Fibroblast of lung (primary cell): ENCODE measurements around the gene ADAMTS10. TPM values are rescaled to one million over a fixed set of nuclear protein-coding genes. Genes with fewer than 3 reads are reported as not detected.
"Not testable (repeated sequence)": the region's sequence is repeated elsewhere in the genome, so short reads cannot be mapped to it uniquely, and the experiment has no call there.

ENCODE experiments used
- DNase-seq, 2 donors: peaks; one replicate each; pipeline versions ENCODE4 v3.0.0 to v3.0.0-alpha.2; 2010; ENCODE audit warnings: low read depth in 2 of 2
- H2AFZ ChIP-seq: 2 replicates; pipeline ENCODE4 v1.5.1; 2012; ENCODE audit warnings: low read length, control low read depth, inconsistent platforms
- H3K27ac ChIP-seq: 2 replicates; pipeline ENCODE4 v1.5.1; 2011; ENCODE audit warnings: low read length, control low read depth; ENCODE audit not compliant: insufficient read depth
- H3K27me3 ChIP-seq: 2 replicates; pipeline ENCODE4 v1.5.1; 2011; ENCODE audit warnings: mild to moderate bottlenecking, low read length; ENCODE audit not compliant: control insufficient read depth, insufficient read depth
- H3K36me3 ChIP-seq: 2 replicates; pipeline ENCODE4 v1.5.1; 2011; ENCODE audit warnings: low read length; ENCODE audit not compliant: control insufficient read depth, insufficient read depth
- H3K4me1 ChIP-seq: 2 replicates; pipeline ENCODE4 v1.5.1; 2011; ENCODE audit warnings: low read length; ENCODE audit not compliant: control insufficient read depth, insufficient read depth; ENCODE audit errors: extremely low read depth
- H3K4me2 ChIP-seq: 2 replicates; pipeline ENCODE4 v1.5.1; 2011; ENCODE audit warnings: low read length, control low read depth; ENCODE audit not compliant: insufficient read depth; ENCODE audit errors: extremely low read depth
- H3K4me3 ChIP-seq, 4 experiments: fragments of 200-600 bp in 1 of 4; sonication (generic) in 1 of 4; replicated peaks in 1 of 4; 2 replicates each; pipeline ENCODE4 v1.5.1; 2011 to 2016; ENCODE audit warnings: low read length in 4 of 4, low read depth in 3 of 4, mild to moderate bottlenecking in 3 of 4, control low read depth in 2 of 4, inconsistent platforms in 1 of 4, mixed read lengths in 1 of 4; ENCODE audit not compliant: insufficient read depth in 1 of 4; ENCODE audit errors: control extremely low read depth in 1 of 4
- H3K79me2 ChIP-seq: 2 replicates; pipeline ENCODE4 v1.5.1; 2012; ENCODE audit warnings: mild to moderate bottlenecking, low read length, inconsistent platforms; ENCODE audit not compliant: control insufficient read depth, insufficient read depth
- H3K9ac ChIP-seq: 2 replicates; pipeline ENCODE4 v1.5.1; 2011; ENCODE audit warnings: mild to moderate bottlenecking, low read length, control low read depth; ENCODE audit not compliant: insufficient read depth
- H3K9me3 ChIP-seq: 2 replicates; pipeline ENCODE4 v1.5.1; 2012; ENCODE audit warnings: low read depth, low read length; ENCODE audit not compliant: control insufficient read depth, insufficient read depth
- H4K20me1 ChIP-seq: 2 replicates; pipeline ENCODE4 v1.5.1; 2011; ENCODE audit warnings: low read length; ENCODE audit not compliant: control insufficient read depth, insufficient read depth; ENCODE audit errors: extremely low read depth
- EZH2 ChIP-seq: IDR thresholded peaks from 2 replicates; pipeline ENCODE4 v1.5.1; 2012; ENCODE audit warnings: low read length, control low read depth, mild to moderate bottlenecking; ENCODE audit errors: missing control alignments
- polyA plus RNA-seq, 2 donors: library from polyadenylated mRNA; depleted of rRNA in 1 of 2; stranded (reverse) in 1 of 2; unstranded in 1 of 2; fragments of >200 nt; gene quantifications; 2 replicates each; pipeline ENCODE4 v1.2.1, GENCODE V29; 2011 to 2012; ENCODE audit warnings: missing spikeins in 1 of 2
- total RNA-seq: library from RNA; depleted of rRNA; stranded (reverse); fragments of >200 nt; gene quantifications from 2 replicates; pipeline ENCODE4 v1.2.1, GENCODE V29; 2014
- TF ChIP-seq, protein P1 (sequence below), 2 donors: IDR thresholded peaks in 1 of 2; conservative IDR thresholded peaks in 1 of 2; 1 replicate in 1 of 2; 2 replicates in 1 of 2; pipeline ENCODE4 v1.5.1; 2011 to 2012; ENCODE audit warnings: low read length in 2 of 2, control low read depth in 1 of 2, inconsistent platforms in 1 of 2, low read depth in 1 of 2, mild to moderate bottlenecking in 1 of 2

ADAMTS10 gene
- total and polyA plus RNA-seq, 2 donors (not counting 1 experiment from before 2014, with no cell fraction given), result 2.0 to 11.2 TPM

GRCh38 chr19:8575467-8575997, 35.0 kb downstream of the ADAMTS10 start:
- H3K9me3 ChIP-seq, result no peaks in the 10 kb centered on the region
- no peaks in the 10 kb centered on the region for H3K79me2 ChIP-seq
- TF ChIP-seq, protein P1, sequence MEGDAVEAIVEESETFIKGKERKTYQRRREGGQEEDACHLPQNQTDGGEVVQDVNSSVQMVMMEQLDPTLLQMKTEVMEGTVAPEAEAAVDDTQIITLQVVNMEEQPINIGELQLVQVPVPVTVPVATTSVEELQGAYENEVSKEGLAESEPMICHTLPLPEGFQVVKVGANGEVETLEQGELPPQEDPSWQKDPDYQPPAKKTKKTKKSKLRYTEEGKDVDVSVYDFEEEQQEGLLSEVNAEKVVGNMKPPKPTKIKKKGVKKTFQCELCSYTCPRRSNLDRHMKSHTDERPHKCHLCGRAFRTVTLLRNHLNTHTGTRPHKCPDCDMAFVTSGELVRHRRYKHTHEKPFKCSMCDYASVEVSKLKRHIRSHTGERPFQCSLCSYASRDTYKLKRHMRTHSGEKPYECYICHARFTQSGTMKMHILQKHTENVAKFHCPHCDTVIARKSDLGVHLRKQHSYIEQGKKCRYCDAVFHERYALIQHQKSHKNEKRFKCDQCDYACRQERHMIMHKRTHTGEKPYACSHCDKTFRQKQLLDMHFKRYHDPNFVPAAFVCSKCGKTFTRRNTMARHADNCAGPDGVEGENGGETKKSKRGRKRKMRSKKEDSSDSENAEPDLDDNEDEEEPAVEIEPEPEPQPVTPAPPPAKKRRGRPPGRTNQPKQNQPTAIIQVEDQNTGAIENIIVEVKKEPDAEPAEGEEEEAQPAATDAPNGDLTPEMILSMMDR (conservative IDR thresholded peaks at IDR 0.05 in 1 of 2, IDR thresholded peaks at IDR 0.05 in 1 of 2; ENCODE audit: low read depth in 1 of 2, low read length in 2 of 2), result no peak
- TF ChIP-seq EZH2, result no peak
- H3K4me1 ChIP-seq, result no peaks in the 10 kb centered on the region
- no peak overlapping the region for H3K4me3 ChIP-seq
- no peaks in the 10 kb centered on the region for H3K36me3 ChIP-seq
- peaks cover 3% of the 10 kb centered on the region for H3K27me3 ChIP-seq
- H3K27ac ChIP-seq, result no peak overlapping the region
- H3K9ac ChIP-seq, result no peak overlapping the region
- no peak overlapping the region for H3K4me2 ChIP-seq
- no peak overlapping the region for H2AFZ ChIP-seq
- no peaks in the 10 kb centered on the region for H4K20me1 ChIP-seq
- DNase-seq, result peak; percentile 22 to 80

GRCh38 chr19:8574619-8574922, 35.9 kb downstream of the ADAMTS10 start:
- H2AFZ ChIP-seq, DNase-seq, H3K4me3 ChIP-seq, H3K9ac ChIP-seq, H3K27ac ChIP-seq, H3K36me3 ChIP-seq, H3K79me2 ChIP-seq, H3K4me1 ChIP-seq, H3K27me3 ChIP-seq, H3K9me3 ChIP-seq, H4K20me1 ChIP-seq, H3K4me2 ChIP-seq: not testable (repeated sequence)

GRCh38 chr19:8573316-8573715, 37.2 kb downstream of the ADAMTS10 start:
- H3K4me2 ChIP-seq, result no peak overlapping the region
- H3K9me3 ChIP-seq, result no peaks in the 10 kb centered on the region
- peaks cover 8% of the 10 kb centered on the region for H3K4me1 ChIP-seq
- H3K36me3 ChIP-seq, result no peaks in the 10 kb centered on the region
- DNase-seq, result no peak
- no peaks in the 10 kb centered on the region for H3K79me2 ChIP-seq
- no peaks in the 10 kb centered on the region for H3K27me3 ChIP-seq
- no peak overlapping the region for H3K9ac ChIP-seq
- H2AFZ ChIP-seq, result no peak overlapping the region
- TF ChIP-seq EZH2, result no peak
- TF ChIP-seq, protein P1 (conservative IDR thresholded peaks at IDR 0.05 in 1 of 2, IDR thresholded peaks at IDR 0.05 in 1 of 2; ENCODE audit: low read depth in 1 of 2, low read length in 2 of 2), result no peak
- no peaks in the 10 kb centered on the region for H4K20me1 ChIP-seq
- no peak overlapping the region for H3K4me3 ChIP-seq
- no peak overlapping the region for H3K27ac ChIP-seq
